ENCODE results near the gene MCTS1. TPM values are rescaled to one million over a fixed set of nuclear protein-coding genes. Genes with fewer than 3 reads are reported as not detected.

The MCTS1 gene
- total RNA-seq, 1 experiment from 2014 or later = 27.7 TPM

DNA sequence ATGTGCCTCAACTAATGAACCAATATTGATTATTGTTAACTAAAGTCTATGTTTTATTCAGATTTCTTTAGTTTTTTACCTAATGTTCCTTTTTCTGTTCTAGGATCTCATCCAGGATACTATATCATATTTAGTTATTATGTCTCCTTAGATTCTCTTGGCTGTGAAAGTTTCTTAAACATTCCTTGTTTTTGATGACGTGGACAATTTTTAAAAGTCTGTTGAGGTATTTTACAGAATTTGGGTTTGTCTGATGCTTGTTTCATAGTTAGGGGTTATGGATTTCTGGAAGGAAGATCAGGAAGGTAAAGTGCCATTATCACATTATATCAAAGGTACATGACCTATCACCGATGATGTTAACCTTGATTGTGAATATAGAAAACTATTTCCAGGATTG is 18.2 kb upstream of the MCTS1 start:
- Histone ChIP-seq H3T11ph (ENCODE audit: low read length) (no peak overlapping the region), H2BK120ac (ENCODE audit: low read depth, low read length, poor library complexity, severe bottlenecking) (no peak overlapping the region), H3K14ac (ENCODE audit: insufficient read depth, low read length) (no peak overlapping the region), H3K4ac (ENCODE audit: low read depth, low read length) (no peak overlapping the region), H3K56ac (ENCODE audit: insufficient read length, low read depth, low read length) (no peak overlapping the region), H3K9ac (ENCODE audit: extremely low read depth, insufficient read length, low read length) (no peak overlapping the region), H3K27me3 (ENCODE audit: insufficient read depth, low read length) (no peaks in the 10 kb centered on the region), H2AFZ (ENCODE audit: low read length) (no peak overlapping the region), H2BK20ac (ENCODE audit: low read depth, low read length, poor library complexity, severe bottlenecking) (no peak overlapping the region), H2BK5ac (ENCODE audit: insufficient read length, low read length) (no peak overlapping the region), H3K79me2 (ENCODE audit: insufficient read depth, low read length) (no peaks in the 10 kb centered on the region), H3K79me1 (ENCODE audit: insufficient read depth, low read depth, low read length, poor library complexity, severe bottlenecking) (no peaks in the 10 kb centered on the region), H2BK15ac (ENCODE audit: low read depth, low read length) (no peak overlapping the region), H2BK12ac (ENCODE audit: insufficient read length, low read depth, low read length) (no peak overlapping the region), H3K4me1 (ENCODE audit: insufficient read depth, low read length) (no peaks in the 10 kb centered on the region), H4K8ac (replicated peaks; ENCODE audit: insufficient read length, low read depth, low read length) (no peak overlapping the region), H3K18ac (ENCODE audit: insufficient read length, low read depth, low read length) (no peak overlapping the region), H4K5ac (ENCODE audit: insufficient read length, low read depth, low read length) (no peak overlapping the region), H4K91ac (ENCODE audit: insufficient read length, low read depth, low read length) (no peak overlapping the region), H3K9me3 (ENCODE audit: control insufficient read depth, low read depth, low read length) (peaks cover 30% of the 10 kb centered on the region), H3K4me2 (ENCODE audit: insufficient read depth, insufficient read length, low read length) (no peak overlapping the region), H3K23ac (ENCODE audit: insufficient read length, low read depth, low read length) (no peak overlapping the region), H3K23me2 (ENCODE audit: insufficient read length, low read depth, low read length, poor library complexity, severe bottlenecking) (no peaks in the 10 kb centered on the region), H4K20me1 (ENCODE audit: control insufficient read depth, insufficient read depth, insufficient read length) (no peaks in the 10 kb centered on the region), H2AK5ac (ENCODE audit: insufficient read length, low read length) (no peak overlapping the region), H3K27ac (ENCODE audit: insufficient read length, low read depth, low read length) (no peak overlapping the region)
- Mint-ChIP-seq H3K27ac (no peak overlapping the region), H3K36me3 (ENCODE audit: insufficient read depth in 1 of 3, low read depth in 3 of 3) (peaks cover 0 to 2% (median 0%) of the 10 kb centered on the region in 3 experiments; a peak in 2 of 7 replicates), H3K27me3 (ENCODE audit: low read depth) (peaks cover 15% of the 10 kb centered on the region), H3K9me3 (peaks cover 61 to 73% of the 10 kb centered on the region in 2 experiments), H3K4me3 (no peak overlapping the region), H3K4me1 (no peaks in the 10 kb centered on the region)
- no peak for TF ChIP-seq CTCF (conservative IDR thresholded peaks at IDR 0.05)
- no peak for DNase-seq
- no CpG with 5 or more reads among the region's 2 CpGs for WGBS (ENCODE audit: extremely low coverage, insufficient read length, low lambda C conversion rate)
